Upper lobe of right lung (tissue), 1 donor: ENCODE measurements around the gene INIP. TPM values are rescaled to one million over a fixed set of nuclear protein-coding genes. Genes with fewer than 3 reads are reported as not detected.
A peak's percentile ranks its signal among the peaks of the same experiment; 100 is the strongest.

Experiments
- ATAC-seq: fragments of 200-7000 bp; cut with Tn5 transposase; one replicate; pipeline ENCODE4 v1.9.1; 2020; ENCODE audit warnings: mild to moderate bottlenecking, moderate library complexity
- DNase-seq: peaks from one replicate; pipeline ENCODE4 v3.0.0-alpha.2; 2020
- H3K27ac ChIP-seq: fragments of 200-600 bp; one replicate; pipeline ENCODE4 v1.8.0; 2022
- H3K27me3 ChIP-seq: fragments of 200-600 bp; one replicate; pipeline ENCODE4 v1.8.0; 2022; ENCODE audit warnings: mild to moderate bottlenecking
- H3K36me3 ChIP-seq: fragments of 200-600 bp; one replicate; pipeline ENCODE4 v1.8.0; 2022
- H3K4me1 ChIP-seq: fragments of 200-600 bp; one replicate; pipeline ENCODE4 v1.8.0; 2022
- H3K4me3 ChIP-seq: fragments of 200-600 bp; one replicate; pipeline ENCODE4 v1.8.0; 2022; ENCODE audit warnings: mild to moderate bottlenecking
- H3K9me3 ChIP-seq: fragments of 200-600 bp; one replicate; pipeline ENCODE4 v1.8.0; 2022
- intact Hi-C: fragments of 100-400 bp; cut with DNase I; formaldehyde crosslinking; loops from one replicate; pipeline ENCODE4 v1.11.0; 2022
- total RNA-seq: library from RNA; stranded (reverse); fragmentation: NEBNext Ultra II Directional; extraction: Animal tissue kit (Norgen Biotek cat#: 25700); gene quantifications from one replicate; pipeline ENCODE4 v1.2.1, GENCODE V29; 2021
- TF ChIP-seq, protein P1 (sequence below): fragments of 200-600 bp; IDR thresholded peaks from one replicate; pipeline ENCODE4 v1.8.0; 2022; ENCODE audit warnings: antibody characterized with exemption
- donor health status: DM: no; HTN: yes; CAD: no; lungs with severe emphysema.

INIP gene
- total RNA-seq, 1 donor from 2014 or later = 22.7 TPM

DNA sequence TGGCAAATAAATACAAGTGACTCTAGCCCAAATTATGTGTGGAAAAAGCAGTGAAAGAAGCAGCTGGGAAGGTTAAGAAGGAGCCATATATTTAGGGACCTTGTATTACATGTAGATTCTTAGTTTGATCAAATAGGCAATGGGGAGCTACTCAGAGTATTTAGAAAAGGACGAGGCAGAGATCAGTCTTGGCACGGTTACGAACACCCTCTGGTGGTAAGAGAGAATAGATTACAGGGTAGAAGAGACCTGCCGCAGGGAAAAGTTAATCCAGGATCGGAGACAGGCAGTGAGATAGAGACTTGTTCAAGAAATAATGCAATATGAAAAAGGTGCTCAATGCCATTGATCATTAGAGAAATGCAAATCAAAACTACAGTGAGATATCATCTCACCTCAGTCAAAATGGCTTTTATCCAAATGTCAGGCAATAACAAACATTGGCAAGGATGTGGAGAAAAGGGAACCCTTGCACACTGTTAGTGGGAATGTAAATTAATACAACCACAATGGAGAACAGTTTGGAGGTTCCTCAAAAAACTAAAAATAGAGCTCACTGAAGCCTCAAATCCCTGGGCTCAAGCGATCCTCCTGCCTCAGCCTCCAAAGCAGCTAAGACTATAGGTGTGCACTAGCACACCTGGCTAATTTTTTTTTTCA, 12.0 kb downstream of the INIP start:
- H3K9me3 ChIP-seq = no peaks in the 10 kb centered on the region
- no peak overlapping the region for H3K4me3 ChIP-seq
- peaks cover 6% of the 10 kb centered on the region for H3K36me3 ChIP-seq
- H3K4me1 ChIP-seq = no peaks in the 10 kb centered on the region
- intact Hi-C loops = no loop called here
- TF ChIP-seq, protein P1, sequence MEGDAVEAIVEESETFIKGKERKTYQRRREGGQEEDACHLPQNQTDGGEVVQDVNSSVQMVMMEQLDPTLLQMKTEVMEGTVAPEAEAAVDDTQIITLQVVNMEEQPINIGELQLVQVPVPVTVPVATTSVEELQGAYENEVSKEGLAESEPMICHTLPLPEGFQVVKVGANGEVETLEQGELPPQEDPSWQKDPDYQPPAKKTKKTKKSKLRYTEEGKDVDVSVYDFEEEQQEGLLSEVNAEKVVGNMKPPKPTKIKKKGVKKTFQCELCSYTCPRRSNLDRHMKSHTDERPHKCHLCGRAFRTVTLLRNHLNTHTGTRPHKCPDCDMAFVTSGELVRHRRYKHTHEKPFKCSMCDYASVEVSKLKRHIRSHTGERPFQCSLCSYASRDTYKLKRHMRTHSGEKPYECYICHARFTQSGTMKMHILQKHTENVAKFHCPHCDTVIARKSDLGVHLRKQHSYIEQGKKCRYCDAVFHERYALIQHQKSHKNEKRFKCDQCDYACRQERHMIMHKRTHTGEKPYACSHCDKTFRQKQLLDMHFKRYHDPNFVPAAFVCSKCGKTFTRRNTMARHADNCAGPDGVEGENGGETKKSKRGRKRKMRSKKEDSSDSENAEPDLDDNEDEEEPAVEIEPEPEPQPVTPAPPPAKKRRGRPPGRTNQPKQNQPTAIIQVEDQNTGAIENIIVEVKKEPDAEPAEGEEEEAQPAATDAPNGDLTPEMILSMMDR = peak; percentile 42
- ATAC-seq = peak; percentile 81
- H3K27ac ChIP-seq = no peak overlapping the region
- no peaks in the 10 kb centered on the region for H3K27me3 ChIP-seq
- no peak for DNase-seq

DNA sequence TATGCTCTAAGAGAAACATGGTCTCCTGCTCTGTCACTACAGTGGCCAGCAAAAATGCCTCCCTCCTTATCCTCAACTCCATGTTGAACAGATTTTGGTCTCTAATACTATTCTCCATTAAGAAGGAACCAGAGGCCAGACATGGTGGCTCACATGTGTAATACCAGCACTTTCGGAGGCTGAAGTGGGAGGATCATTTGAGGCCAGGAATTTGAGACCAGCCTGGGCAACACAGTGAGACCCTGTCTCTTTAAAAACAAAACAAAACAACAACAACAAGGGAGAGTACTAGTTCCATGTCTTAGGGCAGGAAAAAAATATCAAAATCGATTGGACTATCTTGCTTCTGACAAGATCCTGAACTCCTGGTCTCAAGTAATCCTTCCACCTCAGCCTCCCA, 14.6 kb downstream of the INIP start:
- TF ChIP-seq, protein P1 = no peak
- intact Hi-C loops = no loop called here
- H3K27ac ChIP-seq = no peak overlapping the region
- DNase-seq (no peak), ATAC-seq (no peak)
- no peaks in the 10 kb centered on the region for H3K27me3 ChIP-seq
- H3K36me3 ChIP-seq = peaks cover 15% of the 10 kb centered on the region
- no peaks in the 10 kb centered on the region for H3K9me3 ChIP-seq
- no peaks in the 10 kb centered on the region for H3K4me1 ChIP-seq
- H3K4me3 ChIP-seq = no peak overlapping the region

DNA sequence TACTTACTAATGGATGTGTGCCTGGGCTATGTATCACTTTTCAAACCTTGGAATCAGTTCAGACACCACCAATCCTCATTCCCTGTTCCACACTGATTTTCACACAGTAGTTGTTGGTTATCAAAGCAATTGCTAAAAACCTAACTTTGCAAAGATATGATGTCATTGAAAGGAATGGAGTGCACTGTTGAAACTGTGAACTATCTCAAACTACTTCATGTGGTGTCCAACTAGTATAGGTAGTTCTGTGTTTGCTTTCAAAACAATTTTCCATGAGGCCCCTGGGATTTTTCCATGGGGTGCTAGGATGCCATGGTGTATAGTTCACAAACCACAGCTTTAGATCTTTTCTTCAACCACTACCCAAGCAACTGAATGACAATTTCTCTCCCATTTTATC, 17.8 kb downstream of the INIP start:
- Histone ChIP-seq H3K4me3 (no peak overlapping the region), H3K9me3 (no peaks in the 10 kb centered on the region), H3K36me3 (peaks cover 20% of the 10 kb centered on the region), H3K4me1 (no peaks in the 10 kb centered on the region), H3K27me3 (no peaks in the 10 kb centered on the region), H3K27ac (no peak overlapping the region)
- intact Hi-C loops = no loop called here
- TF ChIP-seq, protein P1 = no peak
- ATAC-seq (no peak), DNase-seq (no peak)

DNA sequence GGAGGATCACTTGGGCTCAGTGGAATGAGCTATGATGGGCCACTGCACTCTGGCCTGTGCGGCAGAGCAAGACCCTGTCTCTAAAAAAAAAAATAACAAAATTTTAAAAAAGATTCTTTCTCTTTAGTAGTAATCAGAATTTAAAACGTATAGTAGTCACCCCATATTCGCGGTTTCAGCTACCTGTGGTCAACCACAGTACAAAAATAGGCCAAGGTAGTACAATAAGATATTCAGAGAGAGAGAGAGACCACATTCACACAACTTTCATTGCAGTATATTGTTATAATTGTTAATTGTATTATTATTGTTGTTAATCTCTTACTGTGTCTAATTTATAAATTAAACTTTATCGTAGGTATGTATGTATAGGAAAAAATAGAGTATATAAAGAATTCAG, 18.7 kb downstream of the INIP start:
- no peaks in the 10 kb centered on the region for H3K4me1 ChIP-seq
- intact Hi-C loops = no loop called here
- H3K4me3 ChIP-seq = no peak overlapping the region
- H3K36me3 ChIP-seq = peaks cover 21% of the 10 kb centered on the region
- DNase-seq = no peak
- no peaks in the 10 kb centered on the region for H3K9me3 ChIP-seq
- H3K27me3 ChIP-seq = no peaks in the 10 kb centered on the region
- TF ChIP-seq, protein P1 = no peak
- no peak for ATAC-seq
- no peak overlapping the region for H3K27ac ChIP-seq

DNA sequence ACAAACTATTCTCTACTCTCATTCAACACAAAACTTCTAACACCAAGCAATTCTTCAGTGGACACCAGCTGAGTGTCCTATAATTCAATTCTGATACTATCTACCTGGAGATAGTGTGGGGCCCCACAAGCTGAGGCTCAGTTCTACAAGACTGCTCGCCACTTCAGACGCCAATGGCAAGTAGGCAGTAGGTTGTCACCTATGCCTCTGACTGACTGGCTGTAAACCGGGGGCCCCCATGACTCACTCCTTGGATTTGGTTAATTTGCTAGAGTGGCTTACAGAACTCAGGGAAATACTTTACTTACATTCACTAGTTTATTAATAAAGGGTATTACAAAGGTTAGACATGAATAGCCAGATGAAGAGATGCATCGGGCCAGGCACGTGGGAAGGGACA, 21.5 kb downstream of the INIP start:
- Histone ChIP-seq H3K27me3 (no peaks in the 10 kb centered on the region), H3K27ac (no peak overlapping the region), H3K9me3 (no peaks in the 10 kb centered on the region), H3K4me3 (no peak overlapping the region), H3K36me3 (peaks cover 37% of the 10 kb centered on the region), H3K4me1 (no peaks in the 10 kb centered on the region)
- no peak for DNase-seq
- no peak for ATAC-seq
- intact Hi-C loops = no loop called here
- TF ChIP-seq, protein P1 = no peak
